ENCODE results near the gene TWIST1.

Gene TWIST1

DNA sequence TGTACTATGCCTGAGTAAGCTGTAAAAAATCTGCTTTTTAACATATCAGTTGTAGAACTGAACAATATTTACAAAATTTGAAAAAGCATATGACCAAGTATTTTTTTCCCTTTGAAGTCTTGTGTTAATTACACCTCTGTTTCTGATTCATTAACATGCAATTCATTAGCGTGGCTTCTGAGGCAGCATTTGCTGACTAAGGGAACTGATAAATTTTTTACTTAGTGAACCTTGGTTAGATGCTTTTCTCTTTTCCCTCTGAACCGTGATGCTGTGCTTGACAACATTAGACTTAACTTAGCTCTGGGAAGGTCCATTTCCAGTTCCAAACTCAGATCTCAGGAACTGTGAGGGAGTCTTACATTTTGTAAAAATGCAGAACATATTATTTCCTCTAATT is 28.1 kb downstream of the TWIST1 start:
- DNase-seq (ENCODE audit: low read depth), result no peak
- no peak overlapping the region for H3K4me3 ChIP-seq (ENCODE audit: low read depth, low read length)
- TF ChIP-seq, protein P1, sequence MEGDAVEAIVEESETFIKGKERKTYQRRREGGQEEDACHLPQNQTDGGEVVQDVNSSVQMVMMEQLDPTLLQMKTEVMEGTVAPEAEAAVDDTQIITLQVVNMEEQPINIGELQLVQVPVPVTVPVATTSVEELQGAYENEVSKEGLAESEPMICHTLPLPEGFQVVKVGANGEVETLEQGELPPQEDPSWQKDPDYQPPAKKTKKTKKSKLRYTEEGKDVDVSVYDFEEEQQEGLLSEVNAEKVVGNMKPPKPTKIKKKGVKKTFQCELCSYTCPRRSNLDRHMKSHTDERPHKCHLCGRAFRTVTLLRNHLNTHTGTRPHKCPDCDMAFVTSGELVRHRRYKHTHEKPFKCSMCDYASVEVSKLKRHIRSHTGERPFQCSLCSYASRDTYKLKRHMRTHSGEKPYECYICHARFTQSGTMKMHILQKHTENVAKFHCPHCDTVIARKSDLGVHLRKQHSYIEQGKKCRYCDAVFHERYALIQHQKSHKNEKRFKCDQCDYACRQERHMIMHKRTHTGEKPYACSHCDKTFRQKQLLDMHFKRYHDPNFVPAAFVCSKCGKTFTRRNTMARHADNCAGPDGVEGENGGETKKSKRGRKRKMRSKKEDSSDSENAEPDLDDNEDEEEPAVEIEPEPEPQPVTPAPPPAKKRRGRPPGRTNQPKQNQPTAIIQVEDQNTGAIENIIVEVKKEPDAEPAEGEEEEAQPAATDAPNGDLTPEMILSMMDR (IDR thresholded peaks at IDR 0.05; ENCODE audit: insufficient read depth, low read depth, low read length, missing control alignments), result no peak

DNA sequence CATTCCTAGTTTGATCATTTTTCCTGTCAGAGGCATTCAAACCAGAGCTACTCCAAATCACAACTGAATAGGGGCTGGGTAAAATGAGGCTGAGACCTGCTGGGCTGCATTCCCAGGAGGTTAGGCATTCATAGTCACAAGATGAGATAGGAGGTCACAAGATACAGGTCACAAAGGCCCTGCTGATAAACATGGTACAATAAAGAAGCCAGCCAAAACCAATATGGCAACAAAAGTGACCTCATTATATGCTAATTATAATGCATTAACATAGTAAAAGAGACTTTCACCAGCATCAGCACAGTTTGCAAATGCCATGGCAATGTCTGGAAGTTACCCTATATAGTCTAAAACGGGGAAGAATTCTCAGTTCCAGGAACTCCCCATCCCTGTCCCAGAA is 37.3 kb downstream of the TWIST1 start:
- DNase-seq (ENCODE audit: low read depth), result no peak
- TF ChIP-seq, protein P1 (IDR thresholded peaks at IDR 0.05; ENCODE audit: insufficient read depth, low read depth, low read length, missing control alignments), result no peak
- no peak overlapping the region for H3K4me3 ChIP-seq (ENCODE audit: low read depth, low read length)

DNA sequence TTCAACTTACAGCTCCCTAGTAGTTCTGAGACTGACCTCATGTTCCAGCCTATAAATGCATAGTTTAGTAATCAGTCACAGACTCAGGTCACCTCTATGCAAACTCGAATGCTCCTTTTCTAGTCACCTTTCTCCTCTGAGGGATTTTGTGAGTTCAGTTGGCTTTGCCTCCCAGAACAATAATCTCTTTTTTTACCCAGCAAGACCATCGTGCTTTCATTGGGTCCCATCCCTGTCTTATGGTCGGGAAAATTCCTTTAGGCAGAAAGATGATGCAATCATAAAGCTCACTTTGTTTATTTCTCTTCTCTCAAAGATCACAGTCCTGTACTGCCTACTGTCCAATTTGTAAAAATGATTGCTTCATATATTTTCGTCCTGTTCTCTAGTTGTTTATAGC is 38.4 kb downstream of the TWIST1 start:
- H3K4me3 ChIP-seq (ENCODE audit: low read depth, low read length), result no peak overlapping the region
- DNase-seq (ENCODE audit: low read depth), result no peak

DNA sequence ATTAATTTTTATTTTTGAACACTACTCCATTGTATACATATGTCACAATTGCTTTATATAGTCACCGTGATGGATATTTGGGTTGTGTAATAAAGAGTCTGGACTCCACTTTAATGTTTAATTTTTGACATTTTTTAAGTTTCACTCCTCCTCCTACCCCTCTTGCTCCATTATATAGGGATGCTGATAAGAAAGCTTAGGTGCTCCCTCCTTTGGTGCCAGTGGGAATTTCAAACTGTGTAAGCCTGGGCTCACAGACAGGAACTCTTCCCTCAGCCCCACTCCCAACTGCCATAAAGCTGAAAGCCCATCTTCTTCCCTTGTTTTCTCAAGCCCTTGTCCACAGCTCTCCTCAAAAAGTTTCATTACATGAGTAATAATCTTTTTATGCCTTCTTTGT is 47.6 kb downstream of the TWIST1 start:
- H3K4me3 ChIP-seq (ENCODE audit: low read depth, low read length), result no peak overlapping the region
- DNase-seq (ENCODE audit: low read depth), result no peak
- TF ChIP-seq, protein P1 (IDR thresholded peaks at IDR 0.05; ENCODE audit: insufficient read depth, low read depth, low read length, missing control alignments), result no peak

More for the DNA sequence above, 38.4 kb downstream of the TWIST1 start:
- TF ChIP-seq, protein P1 (IDR thresholded peaks at IDR 0.05; ENCODE audit: insufficient read depth, low read depth, low read length, missing control alignments), result no peak

DNA sequence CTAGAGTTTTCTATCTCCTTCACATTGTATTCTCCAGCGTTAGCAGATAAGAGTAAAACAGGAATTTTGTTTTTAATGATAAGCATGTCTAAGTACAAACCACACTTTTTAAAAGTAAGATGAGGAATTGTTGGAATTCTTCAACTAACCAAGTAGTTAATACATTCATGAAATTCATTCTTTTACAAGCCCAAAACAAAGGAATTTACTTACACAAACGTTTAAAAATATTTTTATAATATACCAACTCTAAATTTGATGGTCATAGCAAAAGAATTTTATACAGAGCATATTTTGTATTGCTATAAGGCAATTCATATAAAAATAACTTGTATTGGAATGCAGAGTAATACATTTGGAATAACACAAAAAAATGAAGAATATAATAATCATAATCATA is 51.3 kb downstream of the TWIST1 start:
- no peak for DNase-seq (ENCODE audit: low read depth)

More for the DNA sequence above, 51.3 kb downstream of the TWIST1 start:
- TF ChIP-seq, protein P1 (IDR thresholded peaks at IDR 0.05; ENCODE audit: insufficient read depth, low read depth, low read length, missing control alignments), result no peak
- H3K4me3 ChIP-seq (ENCODE audit: low read depth, low read length), result no peak overlapping the region
